ENCODE data around the gene LY6G6C. TPM values are rescaled to one million over a fixed set of nuclear protein-coding genes. Genes with fewer than 3 reads are reported as not detected.

LY6G6C gene
- total and polyA plus RNA-seq, 10 of the 15 experiments (the other 5 are each of a cell fraction or from before 2014, with no cell fraction given), result not detected

DNA sequence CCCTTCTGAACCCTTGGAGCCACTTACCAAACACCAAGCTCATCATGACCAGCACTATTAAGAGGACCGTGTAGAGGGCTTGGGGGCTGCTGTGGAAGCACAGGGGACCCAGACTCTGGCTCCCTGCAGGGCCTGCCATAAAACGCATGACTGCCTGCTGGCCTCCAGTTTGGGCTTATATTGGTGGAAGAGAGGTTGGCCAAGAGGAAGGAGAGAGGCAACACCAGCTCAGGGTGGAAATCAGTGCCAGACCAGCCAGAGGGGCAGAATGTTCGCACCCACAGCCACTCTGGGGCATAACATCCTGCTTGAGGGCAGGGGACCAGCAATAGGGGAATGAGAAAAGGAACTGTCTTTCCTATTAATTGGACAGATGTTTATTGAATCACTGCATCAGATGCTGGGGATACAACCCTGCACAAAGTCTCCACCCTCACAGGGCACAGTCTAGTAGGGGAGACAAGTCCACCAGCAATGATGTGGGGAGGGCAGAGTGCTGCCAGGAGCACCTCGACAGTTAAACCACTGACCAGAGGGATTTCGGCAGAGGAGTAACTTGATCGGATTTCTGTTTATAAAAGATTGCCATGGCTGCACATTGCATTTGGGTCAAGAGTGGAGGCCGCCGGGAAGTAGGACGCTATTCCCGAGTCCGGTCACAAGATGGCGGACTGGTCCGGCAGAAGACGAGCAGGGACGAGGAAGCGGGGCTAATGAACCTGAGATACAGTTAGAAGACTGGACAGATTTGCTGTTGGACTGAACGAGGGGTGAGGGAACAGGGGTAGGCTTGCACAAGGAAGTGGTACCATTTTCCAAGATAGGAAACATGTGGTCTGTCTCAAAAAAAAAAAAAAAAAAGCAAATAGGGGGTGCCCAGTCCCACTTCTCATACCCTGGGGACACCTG, 41.1 kb downstream of the LY6G6C start, which contains the start of gene LY6G5C (continued):
- TF ChIP-seq, protein P1, sequence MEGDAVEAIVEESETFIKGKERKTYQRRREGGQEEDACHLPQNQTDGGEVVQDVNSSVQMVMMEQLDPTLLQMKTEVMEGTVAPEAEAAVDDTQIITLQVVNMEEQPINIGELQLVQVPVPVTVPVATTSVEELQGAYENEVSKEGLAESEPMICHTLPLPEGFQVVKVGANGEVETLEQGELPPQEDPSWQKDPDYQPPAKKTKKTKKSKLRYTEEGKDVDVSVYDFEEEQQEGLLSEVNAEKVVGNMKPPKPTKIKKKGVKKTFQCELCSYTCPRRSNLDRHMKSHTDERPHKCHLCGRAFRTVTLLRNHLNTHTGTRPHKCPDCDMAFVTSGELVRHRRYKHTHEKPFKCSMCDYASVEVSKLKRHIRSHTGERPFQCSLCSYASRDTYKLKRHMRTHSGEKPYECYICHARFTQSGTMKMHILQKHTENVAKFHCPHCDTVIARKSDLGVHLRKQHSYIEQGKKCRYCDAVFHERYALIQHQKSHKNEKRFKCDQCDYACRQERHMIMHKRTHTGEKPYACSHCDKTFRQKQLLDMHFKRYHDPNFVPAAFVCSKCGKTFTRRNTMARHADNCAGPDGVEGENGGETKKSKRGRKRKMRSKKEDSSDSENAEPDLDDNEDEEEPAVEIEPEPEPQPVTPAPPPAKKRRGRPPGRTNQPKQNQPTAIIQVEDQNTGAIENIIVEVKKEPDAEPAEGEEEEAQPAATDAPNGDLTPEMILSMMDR (IDR thresholded peaks at IDR 0.05 in 2 of 3, conservative IDR thresholded peaks at IDR 0.05 in 1 of 3; ENCODE audit: control insufficient read depth in 2 of 3, extremely low read depth in 1 of 3, insufficient read depth in 1 of 3, low read depth in 3 of 3, low read length in 3 of 3), result peak; percentile 74 to 91 (median 75); a peak in 5 of 6 replicates

DNA sequence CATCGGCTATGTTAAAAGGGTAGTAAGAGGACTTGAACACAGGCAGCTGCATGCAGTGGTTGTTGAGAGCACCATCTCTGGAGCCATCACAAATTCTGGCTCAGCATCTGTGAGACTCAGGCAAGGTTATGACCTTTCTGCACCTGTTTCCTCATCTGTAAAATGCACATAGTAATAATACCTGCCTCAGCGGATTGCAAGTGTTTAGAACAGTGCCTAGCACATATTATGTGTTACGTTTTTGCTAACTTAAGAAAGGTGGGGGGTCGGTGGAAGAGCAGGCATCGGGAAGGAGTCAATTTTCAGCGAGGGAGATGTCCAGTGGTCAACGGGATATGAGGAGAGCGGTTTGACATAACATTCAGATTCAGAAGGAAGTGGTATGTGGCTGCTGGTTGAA, 43.6 kb downstream of the LY6G6C start:
- ATAC-seq, result no peak
- in situ Hi-C loops (cut with MboI) (no loop called here), intact Hi-C loops (cut with micrococcal nuclease; ENCODE audit: unreplicated experiment) (no loop called here)
- no peak for TF ChIP-seq BRCA1 (IDR thresholded peaks at IDR 0.05; ENCODE audit: low read depth, low read length)
- TF ChIP-seq SP1 (IDR thresholded peaks at IDR 0.05; ENCODE audit: low read depth, low read length), result no peak
- TF ChIP-seq RUNX3 (IDR thresholded peaks at IDR 0.05; ENCODE audit: low read length), result no peak
- POLR2A ChIA-PET, result interaction anchor here (1.5 kb wide), 1 partner anchor 11 kb away, joined by 3 read pairs; no protein-coding TSS in a partner anchor
- H3K9ac ChIP-seq (ENCODE audit: control insufficient read depth, insufficient read depth, low read length), result no peak overlapping the region
- H3K4me3 ChIP-seq, result no peak overlapping the region
- BruUV-seq (replicated peaks), result no TSS peak
- no peaks in the 10 kb centered on the region for H3K79me2 ChIP-seq (ENCODE audit: control insufficient read depth, insufficient read depth, low read length)
- H3K4me1 ChIP-seq (ENCODE audit: control insufficient read depth, insufficient read depth, low read length), result peaks cover 6% of the 10 kb centered on the region
- H4K20me1 ChIP-seq (ENCODE audit: control insufficient read depth, insufficient read depth), result no peaks in the 10 kb centered on the region
- WGBS (ENCODE audit: insufficient coverage, insufficient replicate concordance, low lambda C conversion rate, missing lambda C conversion rate), result 40% methylated on average over 8 of the region's 8 CpGs
- no peak overlapping the region for H3K27ac ChIP-seq (ENCODE audit: control insufficient read depth, insufficient read depth)
- H3K4me2 ChIP-seq (ENCODE audit: control insufficient read depth, insufficient read depth), result no peak overlapping the region
- no peak for FAIRE-seq
- no peak overlapping the region for H2AFZ ChIP-seq (ENCODE audit: control insufficient read depth, low read depth, low read length)
- no peaks in the 10 kb centered on the region for H3K27me3 ChIP-seq (replicated peaks in 1 of 2; ENCODE audit: control insufficient read depth in 2 of 2, insufficient read depth in 2 of 2, low read length in 1 of 2)
- SMC1A ChIA-PET (ENCODE audit: uncharacterized antibody, unreplicated experiment), result interaction anchor here (1.0 to 1.6 kb wide), 3 partner anchors 69 to 245 kb away, joined by 3 to 6 read pairs (median 5); no protein-coding TSS in a partner anchor
- RAD21 ChIA-PET (ENCODE audit: unreplicated experiment), result no interaction called here
- no peaks in the 10 kb centered on the region for H3K9me3 ChIP-seq (replicated peaks; ENCODE audit: control insufficient read depth, insufficient read depth, low read length)
- H3K36me3 ChIP-seq (ENCODE audit: control insufficient read depth in 2 of 2, insufficient read depth in 2 of 2, low read length in 1 of 2), result peaks cover 0 to 4% of the 10 kb centered on the region in 2 experiments; a peak in 1 of 4 replicates
- no peak for DNase-seq (ENCODE audit: low read depth, low spot score)
- CTCF ChIA-PET, result interaction anchor here (0.6 to 1.1 kb wide), 2 partner anchors 25 to 113 kb away, joined by 3 read pairs; partner anchors contain the start of gene ABHD16A

Measured in GM12878 (cell line).